NCI-H1048 (cell line): ENCODE results near the gene TMEM131L.
"Not testable (repeated sequence)": the region's sequence is repeated elsewhere in the genome, so short reads cannot be mapped to it uniquely, and the experiment has no call there.

Experiments
- DNase-seq: peaks from one replicate; lab custom pipeline; 2025; lab: John Stamatoyannopoulos, UW

The TMEM131L gene, protein sequence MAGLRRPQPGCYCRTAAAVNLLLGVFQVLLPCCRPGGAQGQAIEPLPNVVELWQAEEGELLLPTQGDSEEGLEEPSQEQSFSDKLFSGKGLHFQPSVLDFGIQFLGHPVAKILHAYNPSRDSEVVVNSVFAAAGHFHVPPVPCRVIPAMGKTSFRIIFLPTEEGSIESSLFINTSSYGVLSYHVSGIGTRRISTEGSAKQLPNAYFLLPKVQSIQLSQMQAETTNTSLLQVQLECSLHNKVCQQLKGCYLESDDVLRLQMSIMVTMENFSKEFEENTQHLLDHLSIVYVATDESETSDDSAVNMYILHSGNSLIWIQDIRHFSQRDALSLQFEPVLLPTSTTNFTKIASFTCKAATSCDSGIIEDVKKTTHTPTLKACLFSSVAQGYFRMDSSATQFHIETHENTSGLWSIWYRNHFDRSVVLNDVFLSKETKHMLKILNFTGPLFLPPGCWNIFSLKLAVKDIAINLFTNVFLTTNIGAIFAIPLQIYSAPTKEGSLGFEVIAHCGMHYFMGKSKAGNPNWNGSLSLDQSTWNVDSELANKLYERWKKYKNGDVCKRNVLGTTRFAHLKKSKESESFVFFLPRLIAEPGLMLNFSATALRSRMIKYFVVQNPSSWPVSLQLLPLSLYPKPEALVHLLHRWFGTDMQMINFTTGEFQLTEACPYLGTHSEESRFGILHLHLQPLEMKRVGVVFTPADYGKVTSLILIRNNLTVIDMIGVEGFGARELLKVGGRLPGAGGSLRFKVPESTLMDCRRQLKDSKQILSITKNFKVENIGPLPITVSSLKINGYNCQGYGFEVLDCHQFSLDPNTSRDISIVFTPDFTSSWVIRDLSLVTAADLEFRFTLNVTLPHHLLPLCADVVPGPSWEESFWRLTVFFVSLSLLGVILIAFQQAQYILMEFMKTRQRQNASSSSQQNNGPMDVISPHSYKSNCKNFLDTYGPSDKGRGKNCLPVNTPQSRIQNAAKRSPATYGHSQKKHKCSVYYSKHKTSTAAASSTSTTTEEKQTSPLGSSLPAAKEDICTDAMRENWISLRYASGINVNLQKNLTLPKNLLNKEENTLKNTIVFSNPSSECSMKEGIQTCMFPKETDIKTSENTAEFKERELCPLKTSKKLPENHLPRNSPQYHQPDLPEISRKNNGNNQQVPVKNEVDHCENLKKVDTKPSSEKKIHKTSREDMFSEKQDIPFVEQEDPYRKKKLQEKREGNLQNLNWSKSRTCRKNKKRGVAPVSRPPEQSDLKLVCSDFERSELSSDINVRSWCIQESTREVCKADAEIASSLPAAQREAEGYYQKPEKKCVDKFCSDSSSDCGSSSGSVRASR (N-terminal part only)

DNA sequence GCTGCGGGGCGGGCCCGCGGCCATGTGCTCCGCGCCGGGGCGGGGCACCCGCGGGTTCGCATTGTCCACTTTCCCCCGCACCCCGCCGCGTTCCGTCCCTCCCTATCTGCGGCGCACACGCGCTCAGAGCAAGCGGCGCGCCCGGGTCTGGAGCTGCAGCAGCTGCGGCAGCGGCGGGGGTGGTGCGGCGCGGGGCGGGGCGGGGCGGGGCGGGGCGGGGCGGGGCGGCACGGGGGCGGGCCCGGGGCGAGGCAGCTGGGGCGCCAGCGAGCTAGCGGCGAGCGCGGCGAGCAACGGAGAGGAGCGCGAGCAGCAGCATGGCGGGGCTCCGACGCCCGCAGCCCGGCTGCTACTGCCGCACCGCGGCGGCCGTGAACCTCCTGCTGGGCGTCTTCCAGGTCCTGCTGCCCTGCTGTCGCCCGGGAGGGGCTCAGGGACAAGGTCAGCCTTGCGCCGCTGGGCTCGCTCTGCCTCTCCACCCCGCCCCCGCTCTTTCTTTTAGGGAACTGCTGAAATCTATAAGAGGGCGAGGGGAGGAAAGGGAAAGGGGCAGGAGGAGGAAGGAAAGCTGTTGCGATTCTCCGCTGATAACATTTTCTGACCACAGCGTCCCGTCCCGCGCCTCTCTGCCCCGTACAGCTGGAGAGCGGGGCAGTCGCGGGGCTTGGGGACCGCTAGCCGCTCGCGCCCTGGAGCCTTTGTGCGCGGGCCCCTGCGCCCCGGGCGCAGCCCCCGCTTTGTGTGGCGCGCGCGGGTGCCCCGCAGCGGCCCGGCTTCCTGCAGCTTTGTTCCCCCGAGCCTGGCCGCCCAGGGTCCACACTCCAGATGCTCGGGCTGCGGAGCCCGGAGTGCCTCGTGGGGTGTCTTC lies at the start of gene TMEM131L:
TMEM131L (plus strand) TSS at position 280 of the 868 bp plus-strand sequence; CDS start at position 318, 38 bp downstream.
- peak; percentile 55 for DNase-seq

DNA sequence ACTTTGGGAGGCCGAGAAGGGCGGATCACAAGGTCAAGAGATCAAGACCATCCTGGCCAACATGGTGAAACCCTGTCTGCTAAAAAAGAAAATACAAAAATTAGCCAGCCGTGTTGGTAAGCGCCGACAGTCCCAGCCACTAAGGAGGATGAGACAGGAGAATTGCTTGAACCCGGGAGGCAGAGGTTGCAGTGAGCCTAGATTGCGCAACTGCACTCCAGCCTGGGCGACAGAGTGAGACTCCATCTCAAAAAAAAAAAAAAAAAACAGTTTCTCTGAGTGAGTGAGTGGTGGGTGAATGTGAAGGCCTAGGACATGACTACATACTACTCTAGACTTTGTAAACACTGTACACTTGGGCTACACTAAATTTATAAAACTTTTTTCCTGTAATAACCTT lies 49.7 kb upstream of the TMEM131L start:
- not testable (repeated sequence) for DNase-seq

DNA sequence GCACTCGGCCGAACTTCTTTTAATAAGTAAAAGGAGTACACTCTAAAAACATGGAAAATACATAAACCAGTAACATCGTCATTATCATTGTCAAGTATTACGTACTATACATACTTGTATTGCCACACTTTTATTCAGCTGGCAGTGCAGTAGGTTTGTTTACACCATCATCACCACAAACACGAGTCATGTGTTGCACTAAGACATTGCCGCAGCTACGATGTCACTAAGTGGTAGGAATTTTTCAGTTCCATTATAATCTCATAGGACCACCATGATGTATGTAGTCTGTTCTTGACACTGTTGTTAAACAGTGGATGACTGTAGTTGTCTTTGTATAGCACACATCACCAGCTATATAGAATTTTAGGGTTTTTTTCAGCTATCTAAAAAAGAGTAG lies 48.0 kb upstream of the TMEM131L start:
- DNase-seq = no peak

DNA sequence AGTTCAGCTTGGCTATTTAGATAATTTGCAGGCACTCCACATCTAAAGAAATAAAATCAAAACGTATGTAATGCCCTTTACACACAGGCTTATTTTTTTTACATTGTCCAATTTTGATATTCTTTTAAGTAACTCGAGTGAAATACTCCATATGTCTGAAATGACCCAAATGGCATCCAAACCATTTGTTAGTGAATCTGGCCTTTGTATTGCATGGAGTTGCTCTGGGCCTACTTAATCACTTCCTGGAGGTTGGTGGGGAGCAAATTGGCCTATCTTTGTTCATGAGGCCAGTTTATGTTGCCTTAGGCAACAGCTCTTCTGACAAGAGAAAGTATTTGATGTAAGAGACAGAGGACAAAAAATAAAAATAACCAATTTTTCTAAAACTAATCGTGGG lies 47.6 kb upstream of the TMEM131L start:
- no peak for DNase-seq

DNA sequence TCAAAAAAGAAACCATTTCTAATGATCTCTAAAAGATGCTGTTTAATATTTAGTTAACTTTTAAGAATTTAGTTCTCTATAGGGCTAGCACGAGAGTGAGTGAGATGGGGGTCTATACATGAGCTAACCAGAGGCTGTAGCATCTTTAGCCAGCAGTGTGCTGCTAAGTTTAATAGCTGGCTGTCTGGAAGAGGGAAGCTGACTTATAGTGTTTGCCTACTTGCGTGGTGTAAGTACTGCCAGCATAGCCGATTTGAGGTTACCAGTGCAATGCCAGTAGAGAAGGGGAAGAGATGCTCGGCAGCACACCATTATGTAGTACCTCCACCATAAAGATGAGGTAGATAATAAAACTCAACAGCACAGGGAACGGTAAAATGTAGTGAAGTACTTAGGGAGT lies 47.1 kb upstream of the TMEM131L start:
- DNase-seq = no peak

DNA sequence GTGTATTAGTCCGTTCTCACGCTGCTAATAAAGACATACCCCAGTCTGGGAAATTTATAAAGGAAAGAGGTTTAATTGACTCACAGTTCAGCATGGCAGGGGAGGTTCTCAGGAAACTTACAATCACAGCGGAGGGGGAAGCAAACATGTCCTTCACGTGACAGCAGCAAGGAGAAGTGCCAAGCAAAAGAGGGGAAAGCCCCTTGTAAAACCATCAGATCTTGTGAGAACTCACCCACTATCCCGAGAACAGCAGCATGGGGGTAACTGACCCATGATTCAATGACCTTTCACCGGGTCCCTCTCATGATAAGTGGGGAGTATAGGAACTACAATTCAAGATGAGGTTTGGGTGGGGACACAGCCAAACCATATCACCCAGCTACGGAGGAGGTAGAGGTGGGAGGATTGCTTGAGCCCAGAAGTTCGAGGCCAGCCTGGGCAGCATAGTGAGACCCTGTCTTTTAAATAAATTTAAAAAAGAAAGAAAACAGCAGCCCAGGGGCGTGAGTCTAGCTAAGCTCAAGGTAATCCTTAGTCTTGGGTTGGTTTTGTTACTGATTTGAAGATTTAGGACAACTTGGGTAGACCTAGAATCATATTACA lies 46.4 kb upstream of the TMEM131L start:
- DNase-seq = no peak

DNA sequence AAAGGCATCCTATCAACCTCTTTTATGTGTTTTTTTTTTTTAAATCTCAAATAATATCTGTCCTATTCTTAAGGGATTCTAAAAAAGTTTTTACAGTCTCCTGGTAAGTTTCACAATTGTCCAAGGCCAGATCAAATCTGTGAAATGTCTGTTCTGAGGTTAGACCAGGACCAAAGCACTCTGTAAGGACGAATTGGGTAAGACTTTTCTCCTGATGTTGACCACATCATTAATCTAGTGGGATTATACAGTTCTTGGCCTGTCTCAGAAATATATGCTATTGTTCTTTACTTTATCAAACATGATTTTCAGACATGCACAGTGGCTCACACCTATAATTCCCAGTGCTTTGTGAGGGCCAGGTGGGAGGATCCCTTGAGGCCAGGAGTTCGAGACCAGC lies 45.8 kb upstream of the TMEM131L start:
- no peak for DNase-seq

DNA sequence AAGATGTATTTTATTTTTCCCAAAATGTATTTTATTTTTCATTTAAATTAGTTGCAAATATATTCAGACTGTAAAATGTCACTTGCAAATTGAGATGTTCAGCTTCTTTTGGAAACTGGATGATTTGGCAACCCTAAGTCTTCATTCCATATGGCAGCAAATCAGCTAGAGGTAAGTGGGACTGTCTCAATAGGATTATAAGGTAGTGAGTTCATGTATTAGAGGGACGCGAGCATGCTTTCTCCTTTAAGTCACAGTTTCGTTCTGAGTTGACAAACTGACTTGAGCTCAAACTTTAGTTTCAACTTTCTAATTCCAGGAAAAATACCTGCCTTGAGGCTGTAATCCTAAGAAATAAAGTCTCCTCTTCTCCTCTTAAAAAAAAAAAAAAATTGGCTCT lies 44.2 kb upstream of the TMEM131L start:
- DNase-seq = no peak

DNA sequence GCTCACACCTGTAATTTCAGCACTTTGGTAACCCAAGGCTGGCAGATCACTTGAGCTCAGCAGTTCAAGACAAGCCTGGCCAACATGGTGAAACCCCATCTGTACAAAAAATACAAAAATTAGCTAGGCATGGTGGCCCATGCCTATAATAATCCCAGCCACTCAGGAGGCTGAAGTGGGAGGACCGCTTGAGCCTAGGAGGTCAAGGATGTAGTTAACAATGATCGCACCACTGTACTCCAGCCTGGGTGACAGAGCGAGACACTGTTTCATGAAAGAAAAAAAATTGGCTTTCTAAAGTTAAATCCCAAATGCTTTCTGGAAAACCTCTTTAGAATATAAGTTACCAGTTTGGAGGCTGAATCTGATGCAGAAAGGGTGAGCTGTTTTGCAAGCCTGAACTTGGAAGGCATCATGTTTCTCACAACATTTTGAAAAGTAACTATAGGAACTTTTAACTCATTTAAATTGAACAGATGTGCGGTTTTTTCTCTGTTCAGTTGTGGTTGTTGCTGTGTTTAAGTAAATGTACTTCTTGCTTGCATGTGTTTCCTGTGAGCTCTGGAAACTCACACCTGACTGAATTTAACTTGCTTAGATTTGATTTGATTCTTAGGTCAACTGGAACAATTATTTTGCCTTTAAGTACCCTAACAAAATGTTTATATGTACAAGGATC lies 39.8 kb upstream of the TMEM131L start:
- no peak for DNase-seq

DNA sequence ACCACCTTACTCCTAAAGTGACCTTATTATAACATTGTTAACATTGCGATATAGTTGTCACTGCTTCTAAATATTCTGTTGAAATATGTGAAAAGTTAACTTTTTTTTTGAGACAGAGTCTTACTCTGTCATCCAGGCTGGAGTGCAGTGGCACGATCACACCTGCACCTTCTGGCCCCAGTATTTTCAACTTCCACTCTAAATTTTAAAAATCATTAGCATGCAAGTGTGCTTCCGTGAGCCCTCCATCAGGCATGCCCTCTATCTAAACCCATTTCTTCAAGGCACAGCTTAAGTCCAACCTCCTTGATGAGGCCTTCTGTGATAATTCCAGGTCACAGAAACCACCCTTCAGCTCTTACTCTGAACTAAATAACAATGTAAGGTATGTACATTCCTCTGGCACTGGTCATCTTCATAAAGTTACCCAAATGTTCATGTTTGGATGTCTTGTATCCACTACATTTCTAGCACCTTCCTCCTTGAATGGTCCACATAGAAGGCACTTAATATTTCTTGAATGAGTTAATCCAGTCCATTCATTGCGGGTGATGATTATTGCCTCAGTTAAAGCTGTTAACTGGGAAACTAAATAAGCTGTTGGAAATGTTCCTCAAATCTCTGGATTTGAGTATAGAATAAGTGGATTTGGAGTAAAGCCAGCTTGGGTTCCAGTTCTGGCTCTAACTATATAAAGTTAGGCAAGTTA lies 38.6 kb upstream of the TMEM131L start:
- no peak for DNase-seq

DNA sequence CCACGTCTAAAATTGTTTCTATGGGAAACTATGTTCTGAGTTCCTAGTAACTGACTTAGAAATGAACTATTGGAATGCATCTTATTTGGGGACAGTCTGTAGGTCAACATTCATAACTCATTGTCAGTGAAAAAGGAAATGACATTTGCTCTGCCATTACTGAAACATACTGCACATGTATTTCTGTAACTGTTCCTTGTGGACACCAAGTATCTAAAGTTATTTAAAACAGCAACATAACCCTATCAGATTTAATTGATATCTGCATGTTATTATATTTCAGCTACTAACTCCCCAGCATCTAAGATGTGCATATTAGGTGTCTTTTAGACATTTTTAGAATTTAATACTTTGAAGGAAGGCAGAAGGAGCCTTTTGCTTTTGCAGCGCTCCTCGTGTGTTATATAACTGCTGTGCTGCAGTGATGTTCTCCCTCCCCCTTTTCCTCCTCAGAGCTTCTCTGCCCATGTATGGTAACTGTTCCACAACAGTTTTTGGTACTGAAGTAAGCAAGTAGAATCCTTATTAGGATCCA lies 37.2 kb upstream of the TMEM131L start:
- no peak for DNase-seq

DNA sequence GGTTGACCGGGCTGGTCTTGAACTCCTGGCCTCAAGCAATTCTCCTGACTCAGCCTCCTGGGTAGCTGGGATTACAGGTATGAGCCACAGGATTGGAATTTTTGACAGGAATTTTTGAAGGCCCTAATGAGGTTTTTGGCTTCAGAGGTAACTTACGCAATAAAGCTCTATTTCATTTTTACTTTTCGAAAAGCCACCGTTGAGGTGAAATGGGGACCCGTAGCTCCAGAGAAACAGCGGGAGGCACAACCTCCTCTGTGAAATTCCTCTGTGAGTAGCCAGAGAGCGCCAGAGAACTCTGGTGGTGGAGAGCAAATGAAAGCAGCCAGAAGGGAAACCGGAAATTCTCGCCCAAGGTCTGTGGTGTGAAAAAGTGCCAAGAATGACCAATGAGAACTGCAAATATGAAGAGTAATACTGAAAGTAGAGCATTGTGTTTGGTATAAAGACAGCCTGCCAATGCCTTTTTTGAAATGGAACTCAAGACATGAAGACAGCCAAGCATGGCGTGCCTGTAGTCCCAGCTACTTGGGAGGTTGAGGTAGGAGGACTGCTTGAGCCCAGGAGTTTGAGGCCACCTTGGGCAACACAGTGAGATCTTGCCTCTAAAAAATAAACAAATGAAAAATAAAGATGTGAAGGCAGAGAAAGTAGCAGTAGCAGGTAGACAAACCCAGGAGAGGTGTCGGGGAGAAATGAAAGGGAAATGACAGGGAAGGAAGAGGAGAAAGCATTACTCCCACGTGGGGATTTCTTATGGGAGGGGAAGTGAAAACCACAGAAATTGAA lies 33.0 kb upstream of the TMEM131L start:
- no peak for DNase-seq

DNA sequence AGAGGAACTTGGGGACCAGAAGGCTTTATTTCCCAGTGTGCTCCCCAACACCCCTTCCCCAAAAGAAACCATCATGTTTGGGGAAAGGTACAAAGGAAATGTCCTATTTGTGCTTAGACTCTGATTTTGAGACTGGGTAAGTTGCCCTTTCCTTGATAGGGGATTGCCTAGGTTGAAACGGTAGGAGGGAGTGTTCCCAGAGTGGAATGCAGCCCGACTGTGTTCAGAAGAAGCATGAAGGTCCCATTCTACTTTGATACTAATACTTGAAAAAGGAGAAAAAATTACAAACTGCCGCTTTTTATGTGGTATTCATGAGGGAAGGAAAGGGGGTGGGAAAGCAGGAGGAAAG lies 32.4 kb upstream of the TMEM131L start:
- no peak for DNase-seq

DNA sequence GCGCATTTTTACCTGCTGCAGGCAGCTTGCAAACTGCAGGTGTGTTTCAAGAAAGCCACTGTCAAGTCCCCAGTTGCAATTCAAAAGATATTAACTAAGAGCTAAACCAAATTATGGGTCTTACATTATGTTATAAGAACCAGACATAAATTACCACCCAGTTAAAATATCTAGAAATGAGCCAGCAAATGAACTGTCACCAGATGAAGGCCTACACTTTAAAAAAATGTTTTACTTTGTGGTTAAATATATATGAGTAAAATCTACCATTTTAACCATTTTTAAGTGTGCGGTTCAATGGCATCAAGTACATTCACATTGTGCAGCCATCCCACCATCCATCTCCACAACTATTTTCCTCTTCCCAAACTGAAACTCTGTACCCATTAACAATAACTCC lies 32.0 kb upstream of the TMEM131L start:
- DNase-seq = no peak

DNA sequence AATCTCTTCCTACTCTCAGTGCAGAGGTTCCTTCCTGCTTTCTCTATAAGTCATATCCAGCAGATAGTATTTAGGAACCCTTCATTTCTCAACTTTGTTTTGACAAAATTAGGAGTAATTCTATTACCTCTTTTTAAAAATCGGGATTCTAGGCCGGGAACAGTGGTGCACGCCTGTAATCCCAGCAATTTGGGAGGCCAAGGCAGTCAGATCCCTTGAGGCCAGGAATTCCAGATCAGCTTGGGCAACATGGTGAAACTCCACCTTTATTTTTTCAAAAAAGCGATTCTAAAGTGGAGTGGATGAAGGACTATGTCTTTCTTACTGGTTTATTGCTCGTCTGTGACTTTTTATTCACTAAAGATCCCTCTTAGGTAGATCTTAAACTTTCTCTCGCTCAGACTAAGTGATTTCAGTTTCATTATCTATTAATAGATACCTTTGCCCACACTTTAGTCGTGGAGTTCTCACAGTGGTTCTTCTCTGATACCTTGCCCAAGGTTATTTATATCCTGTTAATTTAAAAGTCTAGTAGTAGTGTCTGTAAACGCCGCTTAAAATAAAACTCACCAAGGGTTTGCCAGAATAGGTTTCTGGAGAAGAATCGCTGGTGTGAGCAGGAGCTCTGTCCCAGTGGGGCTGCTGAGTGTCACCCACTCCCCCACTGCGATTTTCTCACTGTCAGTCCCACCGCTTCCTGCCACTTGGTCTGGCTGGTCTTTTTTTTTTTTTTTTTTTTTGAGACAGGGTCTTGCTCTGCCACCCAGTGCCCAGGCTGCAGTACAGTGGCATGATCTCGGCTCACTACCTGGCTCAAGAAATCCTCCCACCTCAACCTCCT lies 27.0 kb upstream of the TMEM131L start:
- DNase-seq = no peak

DNA sequence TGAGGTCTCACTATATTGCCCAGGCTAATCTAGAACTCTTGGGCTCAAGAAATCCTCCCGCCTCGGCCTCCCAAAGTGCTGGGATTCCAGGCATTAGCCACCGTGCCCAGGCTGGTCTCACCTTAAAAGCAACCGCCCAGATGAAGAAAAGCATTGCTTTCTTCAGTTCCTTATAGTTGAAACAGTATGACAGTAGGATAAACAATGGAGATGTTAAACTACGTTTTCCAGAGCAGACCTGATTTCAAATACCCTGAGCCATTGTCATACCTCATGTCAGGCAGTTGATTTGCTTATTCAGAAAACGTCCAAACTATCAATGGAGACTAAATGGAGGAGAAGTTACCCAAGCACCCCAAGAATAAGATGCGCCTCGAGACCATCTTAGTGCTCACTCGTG lies 26.3 kb upstream of the TMEM131L start:
- no peak for DNase-seq

DNA sequence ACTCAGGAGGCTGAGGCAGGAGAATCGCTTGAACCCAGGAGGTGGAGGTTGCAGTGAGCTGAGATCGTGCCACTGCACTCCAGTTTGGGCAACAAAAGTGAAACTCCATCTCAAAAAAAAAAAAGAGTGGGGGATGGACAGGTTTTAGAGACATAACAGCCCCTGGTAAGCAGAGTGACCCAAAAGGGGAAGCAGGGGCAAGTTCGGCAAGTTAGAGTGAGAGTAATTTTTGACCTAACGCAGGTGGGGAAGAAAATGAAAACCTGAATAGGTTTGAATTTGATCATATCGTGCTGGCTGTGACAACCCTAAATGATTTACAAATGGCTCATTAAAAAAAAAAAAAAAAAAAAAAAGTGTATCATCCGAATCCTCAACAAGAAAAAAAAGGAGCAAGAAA lies 25.7 kb upstream of the TMEM131L start:
- DNase-seq = no peak
